C4-2B (cell line): ENCODE data around the gene GARIN1A.

Experiments
- H3K27ac ChIP-seq: fragments of 450-650 bp; 2 replicates; pipeline ENCODE4 v1.5.1; 2017
- ZFX ChIP-seq: fragments of 450-650 bp; IDR thresholded peaks from 2 replicates; pipeline ENCODE4 v1.6.1; 2017
- TF ChIP-seq, protein P1 (sequence below): fragments of 450-650 bp; conservative IDR thresholded peaks from 2 replicates; pipeline ENCODE4 v1.5.1; 2017; ENCODE audit warnings: mild to moderate bottlenecking

The GARIN1A gene

DNA sequence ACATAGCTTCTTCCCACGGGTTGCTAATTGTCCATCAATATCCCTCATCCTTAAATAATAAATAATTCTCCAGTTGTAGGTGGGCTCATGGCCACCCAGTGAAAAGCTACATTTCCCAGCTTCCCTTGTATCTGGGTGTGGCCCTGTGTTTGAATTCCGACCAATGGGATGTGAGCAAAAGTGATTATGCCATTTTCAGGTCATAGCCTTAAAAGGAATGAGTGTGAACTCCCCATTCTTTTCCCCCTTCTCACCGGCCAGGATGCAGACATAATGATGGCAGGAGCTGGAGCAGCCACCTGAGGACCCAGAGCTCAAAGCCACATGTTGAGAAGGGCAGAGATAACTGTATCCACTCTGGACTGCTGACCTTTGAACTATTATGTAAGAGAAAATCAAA is 36.7 kb downstream of the GARIN1A start:
- no peak overlapping the region for H3K27ac ChIP-seq
- no peak for TF ChIP-seq ZFX
- TF ChIP-seq, protein P1, sequence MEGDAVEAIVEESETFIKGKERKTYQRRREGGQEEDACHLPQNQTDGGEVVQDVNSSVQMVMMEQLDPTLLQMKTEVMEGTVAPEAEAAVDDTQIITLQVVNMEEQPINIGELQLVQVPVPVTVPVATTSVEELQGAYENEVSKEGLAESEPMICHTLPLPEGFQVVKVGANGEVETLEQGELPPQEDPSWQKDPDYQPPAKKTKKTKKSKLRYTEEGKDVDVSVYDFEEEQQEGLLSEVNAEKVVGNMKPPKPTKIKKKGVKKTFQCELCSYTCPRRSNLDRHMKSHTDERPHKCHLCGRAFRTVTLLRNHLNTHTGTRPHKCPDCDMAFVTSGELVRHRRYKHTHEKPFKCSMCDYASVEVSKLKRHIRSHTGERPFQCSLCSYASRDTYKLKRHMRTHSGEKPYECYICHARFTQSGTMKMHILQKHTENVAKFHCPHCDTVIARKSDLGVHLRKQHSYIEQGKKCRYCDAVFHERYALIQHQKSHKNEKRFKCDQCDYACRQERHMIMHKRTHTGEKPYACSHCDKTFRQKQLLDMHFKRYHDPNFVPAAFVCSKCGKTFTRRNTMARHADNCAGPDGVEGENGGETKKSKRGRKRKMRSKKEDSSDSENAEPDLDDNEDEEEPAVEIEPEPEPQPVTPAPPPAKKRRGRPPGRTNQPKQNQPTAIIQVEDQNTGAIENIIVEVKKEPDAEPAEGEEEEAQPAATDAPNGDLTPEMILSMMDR: no peak

GRCh38 chr7:128710481-128710880 is 38.4 kb downstream of the GARIN1A start:
- H3K27ac ChIP-seq: no peak overlapping the region
- no peak for TF ChIP-seq ZFX
- TF ChIP-seq, protein P1: no peak

- H3K27ac ChIP-seq: no peak overlapping the region
- no peak for TF ChIP-seq ZFX
- TF ChIP-seq, protein P1: no peak
Measured at GRCh38 chr7:128713794-128714193, 41.7 kb downstream of the GARIN1A start.

GRCh38 chr7:128714701-128715495 is 42.8 kb downstream of the GARIN1A start:
- TF ChIP-seq, protein P1: no peak
- TF ChIP-seq ZFX: no peak
- H3K27ac ChIP-seq: no peak overlapping the region

DNA sequence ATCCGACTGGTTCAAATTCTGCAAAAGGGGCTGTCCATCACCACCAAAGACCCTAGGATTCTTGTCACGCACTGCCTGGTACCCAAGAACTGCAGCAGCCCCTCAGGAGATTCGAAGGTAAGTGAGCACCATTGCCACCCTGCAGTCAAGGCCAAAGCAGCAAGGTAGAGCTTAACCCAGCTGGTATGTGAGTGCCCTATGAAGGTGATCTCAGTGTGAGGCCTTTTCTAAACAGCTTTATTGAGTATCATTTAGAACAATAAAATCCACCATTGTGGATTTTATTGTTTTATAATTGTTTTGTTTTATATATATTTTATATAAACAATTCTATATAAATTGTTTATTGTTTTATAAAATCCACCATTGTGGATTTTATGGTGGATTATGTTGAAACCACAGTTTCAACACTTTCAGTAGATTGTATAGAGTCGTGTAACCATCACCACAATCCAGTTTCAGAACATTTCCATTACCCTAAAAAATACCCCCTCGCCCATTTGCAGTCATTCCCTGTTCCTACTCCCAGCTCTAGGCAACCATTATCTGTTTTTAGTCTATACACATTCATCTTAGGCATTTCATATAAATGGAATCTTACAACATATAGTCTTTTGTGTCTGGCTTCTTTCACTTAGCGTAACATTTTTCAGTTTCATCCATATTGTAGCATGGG is 47.0 kb downstream of the GARIN1A start:
- no peak overlapping the region for H3K27ac ChIP-seq
- TF ChIP-seq ZFX: no peak
- TF ChIP-seq, protein P1: no peak

DNA sequence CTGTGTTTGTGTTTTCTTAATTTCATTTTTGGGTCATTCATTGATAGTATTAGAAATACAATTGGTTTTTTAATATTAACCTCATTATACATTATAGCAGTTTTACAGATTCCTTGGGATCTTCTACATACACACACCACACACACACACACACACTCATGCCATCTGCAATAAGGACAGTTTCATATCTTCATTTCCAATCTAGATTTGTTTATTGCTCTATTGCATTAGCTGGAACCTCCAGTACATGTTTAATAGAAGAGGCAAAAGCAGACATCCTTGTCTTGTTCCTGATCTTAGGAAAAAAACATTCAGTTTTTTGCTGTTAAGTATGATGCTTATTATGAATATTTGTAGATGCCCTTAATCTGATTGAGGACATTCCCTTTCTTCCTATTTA is 49.3 kb downstream of the GARIN1A start:
- TF ChIP-seq ZFX: no peak
- TF ChIP-seq, protein P1: no peak
- no peak overlapping the region for H3K27ac ChIP-seq
